H9 (cell line): ENCODE data around the gene AGL. TPM values are rescaled to one million over a fixed set of nuclear protein-coding genes. Genes with fewer than 3 reads are reported as not detected.

Experiments
- DNase-seq: peaks from one replicate; pipeline ENCODE4 v3.0.0-alpha.2; 2017
- H2AFZ ChIP-seq: one replicate; pipeline ENCODE4 v1.6.1; 2013; ENCODE audit warnings: mild to moderate bottlenecking, low read length, control low read depth, moderate library complexity
- H2AK5ac ChIP-seq: 2 replicates; pipeline ENCODE4 v1.6.1; 2013; ENCODE audit warnings: low read length, control low read depth, mixed read lengths; ENCODE audit not compliant: insufficient read length
- H2BK120ac ChIP-seq: one replicate; pipeline ENCODE4 v1.6.1; 2013; ENCODE audit warnings: low read depth, mild to moderate bottlenecking, low read length, control low read depth, inconsistent platforms; ENCODE audit not compliant: poor library complexity, severe bottlenecking
- H2BK12ac ChIP-seq: 2 replicates; pipeline ENCODE4 v1.6.1; 2013; ENCODE audit warnings: low read length, control low read depth, mixed read lengths, low read depth; ENCODE audit not compliant: insufficient read length
- H2BK15ac ChIP-seq: 2 replicates; pipeline ENCODE4 v1.6.1; 2013; ENCODE audit warnings: low read depth, low read length, control low read depth
- H2BK20ac ChIP-seq: one replicate; pipeline ENCODE4 v1.6.1; 2013; ENCODE audit warnings: low read depth, mild to moderate bottlenecking, low read length, control low read depth, inconsistent platforms; ENCODE audit not compliant: poor library complexity, severe bottlenecking
- H2BK5ac ChIP-seq: 2 replicates; pipeline ENCODE4 v1.6.1; 2013; ENCODE audit warnings: low read length, control low read depth, mixed read lengths; ENCODE audit not compliant: insufficient read length
- H3K14ac ChIP-seq: 2 replicates; pipeline ENCODE4 v1.6.1; 2013; ENCODE audit warnings: low read length, control low read depth; ENCODE audit not compliant: insufficient read depth
- H3K18ac ChIP-seq: 2 replicates; pipeline ENCODE4 v1.6.1; 2013; ENCODE audit warnings: low read depth, mild to moderate bottlenecking, mixed read lengths, low read length, control low read depth; ENCODE audit not compliant: insufficient read length
- H3K23ac ChIP-seq: 2 replicates; pipeline ENCODE4 v1.6.1; 2013; ENCODE audit warnings: low read length, control low read depth, mixed read lengths, low read depth; ENCODE audit not compliant: insufficient read length
- H3K23me2 ChIP-seq: 2 replicates; pipeline ENCODE4 v1.6.1; 2013; ENCODE audit warnings: low read depth, mild to moderate bottlenecking, mixed read lengths, low read length, control low read depth; ENCODE audit not compliant: insufficient read length, poor library complexity, severe bottlenecking
- H3K27ac ChIP-seq: 2 replicates; pipeline ENCODE4 v1.5.1; 2013; ENCODE audit warnings: low read length, control low read depth, mixed read lengths, low read depth; ENCODE audit not compliant: insufficient read length
- H3K27me3 ChIP-seq: 2 replicates; pipeline ENCODE4 v1.6.1; 2013; ENCODE audit warnings: low read length, control low read depth, inconsistent platforms; ENCODE audit not compliant: insufficient read depth
- H3K4ac ChIP-seq: 2 replicates; pipeline ENCODE4 v1.6.1; 2013; ENCODE audit warnings: low read depth, mild to moderate bottlenecking, control low read depth, inconsistent platforms, low read length, moderate library complexity
- H3K4me1 ChIP-seq: 2 replicates; pipeline ENCODE4 v1.6.1; 2013; ENCODE audit warnings: low read length, control low read depth, inconsistent platforms; ENCODE audit not compliant: insufficient read depth
- H3K4me2 ChIP-seq: 2 replicates; pipeline ENCODE4 v1.6.1; 2013; ENCODE audit warnings: low read length, control low read depth, mixed read lengths; ENCODE audit not compliant: insufficient read length, insufficient read depth
- H3K56ac ChIP-seq: 2 replicates; pipeline ENCODE4 v1.6.1; 2013; ENCODE audit warnings: low read depth, mild to moderate bottlenecking, mixed read lengths, low read length, control low read depth; ENCODE audit not compliant: insufficient read length
- H3K79me1 ChIP-seq: 2 replicates; pipeline ENCODE4 v1.6.1; 2013; ENCODE audit warnings: low read depth, mild to moderate bottlenecking, moderate library complexity, low read length, control low read depth, inconsistent platforms; ENCODE audit not compliant: insufficient read depth, poor library complexity, severe bottlenecking
- H3K79me2 ChIP-seq: 2 replicates; pipeline ENCODE4 v1.6.1; 2013; ENCODE audit warnings: low read length, control low read depth, inconsistent platforms; ENCODE audit not compliant: insufficient read depth
- H3K9ac ChIP-seq: 2 replicates; pipeline ENCODE4 v1.6.1; 2013; ENCODE audit warnings: low read length, control low read depth, mixed read lengths; ENCODE audit not compliant: insufficient read length; ENCODE audit errors: extremely low read depth
- H3K9me3 ChIP-seq: one replicate; pipeline ENCODE4 v1.6.1; 2013; ENCODE audit warnings: low read depth, low read length, inconsistent platforms; ENCODE audit not compliant: control insufficient read depth
- H3T11ph ChIP-seq: one replicate; pipeline ENCODE4 v1.6.1; 2013; ENCODE audit warnings: mild to moderate bottlenecking, low read length, control low read depth, inconsistent platforms
- H4K20me1 ChIP-seq: one replicate; pipeline ENCODE4 v1.6.1; 2013; ENCODE audit not compliant: control insufficient read depth, insufficient read length, insufficient read depth
- H4K5ac ChIP-seq: 2 replicates; pipeline ENCODE4 v1.6.1; 2013; ENCODE audit warnings: low read depth, mild to moderate bottlenecking, mixed read lengths, low read length, control low read depth; ENCODE audit not compliant: insufficient read length
- H4K8ac ChIP-seq: replicated peaks from 2 replicates; pipeline ENCODE4 v1.6.1; 2013; ENCODE audit warnings: low read length, control low read depth, mixed read lengths, low read depth; ENCODE audit not compliant: insufficient read length
- H4K91ac ChIP-seq: 2 replicates; pipeline ENCODE4 v1.6.1; 2013; ENCODE audit warnings: low read depth, mild to moderate bottlenecking, moderate library complexity, mixed read lengths, low read length, control low read depth; ENCODE audit not compliant: insufficient read length
- H3K27ac Mint-ChIP-seq, 3 experiments: 2 replicates in 2 of 3; 3 replicates in 1 of 3; pipeline ENCODE4 v1.8.0; 2020 to 2021; ENCODE audit warnings: mixed read lengths in 3 of 3, mild to moderate bottlenecking in 1 of 3, moderate library complexity in 1 of 3
- H3K27me3 Mint-ChIP-seq: 2 replicates; pipeline ENCODE4 v1.8.0; 2021; ENCODE audit warnings: low read depth, mild to moderate bottlenecking, moderate library complexity, mixed read lengths
- H3K36me3 Mint-ChIP-seq, 3 experiments: 2 replicates in 2 of 3; 3 replicates in 1 of 3; pipeline ENCODE4 v1.8.0; 2020 to 2021; ENCODE audit warnings: low read depth in 3 of 3, mixed read lengths in 3 of 3; ENCODE audit not compliant: insufficient read depth in 1 of 3
- H3K4me1 Mint-ChIP-seq, 2 experiments: 2 replicates each; pipeline ENCODE4 v1.8.0; 2020; ENCODE audit warnings: mixed read lengths in 2 of 2
- H3K4me3 Mint-ChIP-seq, 2 experiments: 2 replicates in 1 of 2; 3 replicates in 1 of 2; pipeline ENCODE4 v1.8.0; 2020 to 2021; ENCODE audit warnings: mild to moderate bottlenecking in 2 of 2, mixed read lengths in 2 of 2, moderate library complexity in 1 of 2
- H3K9me3 Mint-ChIP-seq, 2 experiments: 2 replicates in 1 of 2; 3 replicates in 1 of 2; pipeline ENCODE4 v1.8.0; 2020; ENCODE audit warnings: mild to moderate bottlenecking in 2 of 2, mixed read lengths in 2 of 2, moderate library complexity in 1 of 2
- WGBS: extraction: QIAGEN DNeasy Blood & Tissue Kit; methylation state at CpG from one replicate; pipeline ENCODE4 v1.1.7; 2013; ENCODE audit warnings: missing lambda C conversion rate, low lambda C conversion rate, mixed read lengths; ENCODE audit not compliant: insufficient read length; ENCODE audit errors: extremely low coverage; 5-methylcytosine and 5-hydroxymethylcytosine counted together
- total RNA-seq: library from RNA; stranded (reverse); gene quantifications from 2 replicates; pipeline ENCODE4 v1.2.1, GENCODE V29; 2021
- TF ChIP-seq, protein P1 (sequence below): fragments of 200-600 bp; sonication (generic); conservative IDR thresholded peaks from 3 replicates; pipeline ENCODE4 v1.8.0; 2021; ENCODE audit warnings: antibody characterized with exemption, mild to moderate bottlenecking

AGL gene
- total RNA-seq, 1 experiment from 2014 or later = 24.0 TPM

DNA sequence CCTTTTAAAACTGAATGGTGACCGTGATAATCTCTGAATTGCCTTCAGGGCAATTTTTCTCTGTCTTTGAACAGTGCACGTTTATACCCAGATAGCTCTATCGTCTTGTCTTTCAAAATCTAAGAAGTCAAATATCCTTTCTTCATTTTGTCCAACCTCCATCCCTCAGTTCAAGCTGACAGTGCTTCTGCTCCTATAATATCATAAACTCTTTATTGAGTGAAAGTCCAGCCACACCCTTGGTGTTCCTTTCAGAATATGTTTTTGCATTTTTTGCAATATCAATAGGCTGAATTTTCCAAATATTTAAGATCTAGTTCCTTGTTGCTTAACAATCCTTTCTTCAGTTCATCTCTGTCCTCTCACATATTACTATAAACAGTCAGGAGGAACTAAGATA is 48.6 kb upstream of the AGL start:
- no peak overlapping the region for H3K4ac ChIP-seq
- H4K5ac ChIP-seq = no peak overlapping the region
- no CpG with 5 or more reads among the region's 3 CpGs for WGBS
- H3T11ph ChIP-seq = no peak overlapping the region
- H2BK15ac ChIP-seq = no peak overlapping the region
- Mint-ChIP-seq H3K4me1 (no peaks in the 10 kb centered on the region), H3K27ac (no peak overlapping the region), H3K27me3 (peaks cover 2% of the 10 kb centered on the region; the same call in 1 of the 2 replicates), H3K36me3 (no peaks in the 10 kb centered on the region), H3K9me3 (no peaks in the 10 kb centered on the region), H3K4me3 (no peak overlapping the region)
- H2BK20ac ChIP-seq = no peak overlapping the region
- no peak overlapping the region for H4K8ac ChIP-seq
- H2AFZ ChIP-seq = no peak overlapping the region
- no peak overlapping the region for H3K18ac ChIP-seq
- H2BK5ac ChIP-seq = no peak overlapping the region
- no peak overlapping the region for H3K9ac ChIP-seq
- no peak overlapping the region for H3K4me2 ChIP-seq
- no peak overlapping the region for H3K23ac ChIP-seq
- H3K4me1 ChIP-seq = no peaks in the 10 kb centered on the region
- H3K23me2 ChIP-seq = no peaks in the 10 kb centered on the region
- H3K14ac ChIP-seq = no peak overlapping the region
- H4K20me1 ChIP-seq = no peaks in the 10 kb centered on the region
- no peak for DNase-seq
- TF ChIP-seq, protein P1, sequence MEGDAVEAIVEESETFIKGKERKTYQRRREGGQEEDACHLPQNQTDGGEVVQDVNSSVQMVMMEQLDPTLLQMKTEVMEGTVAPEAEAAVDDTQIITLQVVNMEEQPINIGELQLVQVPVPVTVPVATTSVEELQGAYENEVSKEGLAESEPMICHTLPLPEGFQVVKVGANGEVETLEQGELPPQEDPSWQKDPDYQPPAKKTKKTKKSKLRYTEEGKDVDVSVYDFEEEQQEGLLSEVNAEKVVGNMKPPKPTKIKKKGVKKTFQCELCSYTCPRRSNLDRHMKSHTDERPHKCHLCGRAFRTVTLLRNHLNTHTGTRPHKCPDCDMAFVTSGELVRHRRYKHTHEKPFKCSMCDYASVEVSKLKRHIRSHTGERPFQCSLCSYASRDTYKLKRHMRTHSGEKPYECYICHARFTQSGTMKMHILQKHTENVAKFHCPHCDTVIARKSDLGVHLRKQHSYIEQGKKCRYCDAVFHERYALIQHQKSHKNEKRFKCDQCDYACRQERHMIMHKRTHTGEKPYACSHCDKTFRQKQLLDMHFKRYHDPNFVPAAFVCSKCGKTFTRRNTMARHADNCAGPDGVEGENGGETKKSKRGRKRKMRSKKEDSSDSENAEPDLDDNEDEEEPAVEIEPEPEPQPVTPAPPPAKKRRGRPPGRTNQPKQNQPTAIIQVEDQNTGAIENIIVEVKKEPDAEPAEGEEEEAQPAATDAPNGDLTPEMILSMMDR = no peak
- no peak overlapping the region for H2BK120ac ChIP-seq
- no peak overlapping the region for H3K56ac ChIP-seq
- no peaks in the 10 kb centered on the region for H3K79me2 ChIP-seq
- no peak overlapping the region for H2AK5ac ChIP-seq
- H4K91ac ChIP-seq = no peak overlapping the region
- H2BK12ac ChIP-seq = no peak overlapping the region
- H3K9me3 ChIP-seq = no peaks in the 10 kb centered on the region
- H3K27ac ChIP-seq = no peak overlapping the region
- no peaks in the 10 kb centered on the region for H3K79me1 ChIP-seq
- H3K27me3 ChIP-seq = no peaks in the 10 kb centered on the region
